Cardiac fibroblast (primary cell): Measurements from ENCODE around the gene IMMP2L.
A peak's percentile ranks its signal among the peaks of the same experiment; 100 is the strongest.

Experiments
- DNase-seq, 2 donors: peaks; one replicate each; pipeline versions ENCODE4 v3.0.0 to v3.0.0-alpha.2; 2010; ENCODE audit warnings: low read depth in 2 of 2
- H3K4me3 ChIP-seq, 2 donors: replicated peaks in 1 of 2; 1 replicate in 1 of 2; 2 replicates in 1 of 2; pipeline ENCODE4 v1.5.1; 2011; ENCODE audit warnings: low read depth in 2 of 2, low read length in 2 of 2, mild to moderate bottlenecking in 2 of 2, moderate library complexity in 1 of 2
- CTCF ChIP-seq: IDR thresholded peaks from one replicate; pipeline ENCODE4 v1.5.1; 2011; ENCODE audit warnings: low read depth, mild to moderate bottlenecking, low read length, inconsistent platforms

The IMMP2L gene

DNA sequence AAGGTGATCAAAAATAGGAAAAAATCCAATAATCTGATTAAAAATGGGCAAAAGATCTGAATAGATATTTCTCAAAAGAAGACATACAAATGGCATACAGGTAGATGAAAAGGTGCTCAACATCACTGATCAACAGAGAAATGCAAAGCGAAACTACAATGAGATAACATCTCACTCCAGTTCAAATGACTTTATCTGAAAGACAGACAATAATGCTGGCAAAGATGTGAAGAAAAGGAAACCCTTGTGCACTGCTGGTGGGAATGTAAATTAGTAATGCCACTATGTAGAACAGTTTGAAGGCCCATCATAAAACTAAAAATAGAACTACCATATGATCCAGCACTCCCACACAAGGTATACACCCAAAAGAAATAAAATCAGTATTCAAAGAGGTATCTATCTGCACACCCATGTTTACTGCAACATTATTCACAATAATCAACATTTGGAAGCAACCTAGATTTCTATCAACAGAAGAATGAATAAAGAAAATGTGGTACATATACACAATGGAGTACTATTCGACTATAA, 386.3 kb downstream of the IMMP2L start:
- no peak for DNase-seq
- no peak for TF ChIP-seq CTCF

GRCh38 chr7:111174510-111174909, 387.8 kb downstream of the IMMP2L start:
- no peak overlapping the region for H3K4me3 ChIP-seq
- no peak for DNase-seq
- TF ChIP-seq CTCF: no peak

More for the DNA sequence above, 386.3 kb downstream of the IMMP2L start:
- no peak overlapping the region for H3K4me3 ChIP-seq

DNA sequence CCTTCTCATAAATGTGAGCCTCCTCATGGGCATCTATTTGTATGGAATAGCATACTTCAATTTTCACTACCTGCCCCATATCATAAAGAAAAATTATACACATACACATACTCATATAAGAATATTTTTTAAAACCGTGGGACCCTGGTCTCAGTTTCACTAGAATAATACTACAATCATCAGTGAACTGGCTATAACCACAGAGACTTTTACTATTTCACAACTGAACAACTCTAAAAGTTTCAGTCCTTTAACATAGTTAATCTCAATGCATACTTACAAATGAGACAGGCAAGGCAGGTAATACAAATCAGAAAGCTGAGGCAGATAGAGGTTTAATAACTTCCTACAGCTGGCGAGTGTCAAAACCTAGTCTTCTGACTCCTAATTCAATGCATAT, 388.3 kb downstream of the IMMP2L start:
- no peak for TF ChIP-seq CTCF
- no peak for DNase-seq
- H3K4me3 ChIP-seq: no peak overlapping the region

GRCh38 chr7:111173528-111173927, 388.8 kb downstream of the IMMP2L start:
- TF ChIP-seq CTCF: no peak
- no peak for DNase-seq
- H3K4me3 ChIP-seq: no peak overlapping the region

DNA sequence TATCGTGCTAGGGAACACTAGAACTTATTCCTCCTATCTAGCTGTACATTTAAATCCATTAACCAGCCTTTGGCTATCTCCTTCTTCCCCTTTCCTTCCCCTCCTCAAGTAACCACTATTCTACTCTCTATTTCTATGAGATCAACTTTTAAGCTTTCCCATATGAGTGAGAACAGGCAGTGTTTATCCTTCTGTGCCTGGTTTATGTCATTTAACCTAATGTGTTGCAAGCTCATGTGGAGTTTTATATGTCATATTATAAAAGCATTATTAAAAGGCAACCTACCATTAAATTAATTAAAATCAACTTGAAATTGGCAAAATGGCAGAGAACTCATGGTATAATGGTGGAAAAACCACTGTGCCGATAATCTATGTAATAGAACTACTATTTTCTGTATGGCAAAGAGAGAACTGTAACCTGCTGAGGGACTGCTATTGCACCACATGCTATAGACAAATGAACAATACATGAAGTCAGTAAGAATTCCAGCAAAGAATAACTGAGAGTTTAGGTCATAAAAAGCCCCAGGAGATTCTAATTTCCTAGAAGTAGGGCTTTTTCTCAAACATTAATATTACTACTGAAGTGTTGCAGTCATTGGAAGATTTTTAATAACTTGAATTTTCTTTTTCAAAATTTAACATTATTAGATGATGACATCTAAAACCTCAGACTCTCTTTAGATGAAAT, 389.6 kb downstream of the IMMP2L start:
- no peak overlapping the region for H3K4me3 ChIP-seq
- TF ChIP-seq CTCF: no peak
- peak in 1 of 2 donors; percentile 41 for DNase-seq

GRCh38 chr7:111168182-111168581, 394.1 kb downstream of the IMMP2L start:
- DNase-seq: peak; percentile 32 to 77
- no peak overlapping the region for H3K4me3 ChIP-seq
- no peak for TF ChIP-seq CTCF
